Activated CD8-positive, alpha-beta memory T cell treated with anti-CD3 and anti-CD28 coated beads for 24 hours (primary cell): Measurements from ENCODE around the gene PAXX.
A peak's percentile ranks its signal among the peaks of the same experiment; 100 is the strongest.

Source experiments
- DNase-seq: peaks from one replicate; pipeline ENCODE4 v3.0.0-alpha.2; 2020

The PAXX gene

DNA sequence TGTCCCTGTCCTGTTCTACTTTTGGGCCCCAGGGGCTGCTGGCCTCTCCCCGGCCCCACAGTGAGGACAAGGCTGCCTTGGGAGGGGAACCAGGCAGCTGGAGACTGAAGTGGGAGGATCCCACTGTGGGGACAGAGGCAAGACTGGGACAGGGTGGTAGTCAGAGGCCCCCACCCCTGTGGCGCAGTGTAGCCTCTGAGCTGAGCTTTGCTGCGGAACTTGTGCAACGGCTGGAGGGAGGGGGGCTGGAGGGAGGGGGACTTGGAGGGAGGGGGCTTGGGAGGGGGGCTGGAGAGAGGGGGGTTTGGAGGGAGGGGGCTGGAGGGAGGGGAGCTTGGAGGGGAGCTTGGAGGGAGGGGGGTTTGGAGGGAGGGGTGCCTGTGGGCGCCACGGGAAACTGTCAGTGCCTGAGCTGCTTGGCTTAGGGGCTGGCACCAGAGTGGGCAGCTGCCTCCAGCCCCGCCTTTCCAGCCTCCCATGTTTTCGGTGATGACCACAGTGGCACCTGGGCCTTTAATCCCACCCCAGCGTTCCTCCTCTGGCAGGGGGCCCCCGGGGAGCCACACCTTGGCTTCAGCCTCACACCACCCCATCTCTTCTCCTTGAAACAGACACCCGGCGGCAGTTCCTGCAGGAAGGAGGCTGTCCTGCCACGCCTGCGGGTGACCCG, 42.0 kb downstream of the PAXX start:
- no peak for DNase-seq

DNA sequence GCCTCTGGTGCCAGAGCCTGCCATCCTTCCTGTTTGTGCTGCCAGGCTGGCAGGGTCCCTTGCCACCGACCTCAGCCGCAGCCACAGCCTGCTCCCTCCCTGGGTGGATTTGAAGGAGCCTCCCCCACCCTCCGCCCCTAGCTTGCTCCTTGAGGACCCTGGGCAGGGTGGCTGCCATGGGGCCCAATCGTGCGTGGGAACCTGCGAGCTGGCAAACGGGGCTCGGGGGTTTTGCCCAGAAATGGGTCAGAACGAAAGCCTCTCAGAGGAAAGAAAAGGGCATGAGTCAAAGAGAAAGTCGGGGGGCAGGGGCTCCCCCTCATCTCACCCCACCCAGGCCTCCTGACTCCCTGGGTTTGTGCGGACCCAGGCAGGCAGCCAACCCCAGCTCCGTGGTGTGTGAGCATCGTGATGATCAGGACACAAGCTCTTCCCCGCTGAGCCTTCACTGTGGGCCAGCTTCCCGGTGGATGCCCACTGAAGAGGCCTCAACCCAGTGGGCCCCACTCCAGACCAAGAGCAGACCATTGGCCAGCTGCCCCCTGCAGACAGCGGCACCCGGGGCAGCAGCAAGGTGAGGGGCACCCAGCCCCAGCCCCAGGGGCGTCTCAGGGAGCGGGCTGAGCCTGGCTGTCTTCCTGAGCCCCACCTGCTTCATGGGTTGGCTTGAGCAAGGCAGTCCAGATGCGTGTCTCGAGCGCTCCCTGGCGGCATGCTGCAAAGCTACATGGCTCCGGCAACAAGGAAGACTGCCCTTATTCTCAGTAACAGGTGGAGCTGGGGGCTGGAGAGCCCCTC, 42.7 kb downstream of the PAXX start:
- peak; percentile 94 for DNase-seq

DNA sequence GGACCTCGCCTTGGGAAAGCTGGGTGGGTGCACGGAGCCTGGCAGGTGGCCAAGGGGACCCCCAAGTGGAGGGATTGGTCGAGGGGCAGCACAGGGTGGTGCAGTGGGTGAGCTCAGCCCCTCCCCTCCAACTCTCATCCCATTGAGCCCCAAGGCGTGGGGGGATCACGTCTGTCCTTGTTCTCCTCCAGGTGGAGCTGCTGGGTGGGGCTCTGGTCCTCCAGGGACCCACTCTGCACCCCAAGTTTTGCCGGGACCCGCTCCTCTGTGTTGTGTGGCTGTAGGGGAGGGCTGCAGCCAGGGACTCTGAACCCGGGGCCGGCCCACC, 43.2 kb downstream of the PAXX start:
- DNase-seq: no peak

DNA sequence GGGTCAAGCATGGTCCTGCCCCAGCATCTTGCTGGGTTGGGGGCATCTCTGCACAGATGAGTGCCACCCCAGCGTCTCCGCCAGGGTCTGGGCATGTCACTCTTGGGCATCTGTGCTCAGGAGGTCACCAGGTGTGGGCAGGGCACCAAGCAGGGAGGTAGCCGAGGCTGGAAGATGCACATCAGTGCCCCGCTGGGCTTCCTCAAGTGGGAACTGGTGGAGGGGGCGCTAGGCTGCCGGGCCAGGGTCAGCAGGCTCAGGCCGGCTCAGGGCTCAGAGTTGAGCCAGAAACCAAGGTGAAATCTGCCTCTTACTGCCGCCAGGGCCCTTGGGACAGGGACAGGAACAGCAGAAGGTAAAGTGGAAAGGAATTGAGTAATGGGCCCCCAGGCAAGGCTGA, 43.7 kb downstream of the PAXX start:
- DNase-seq: no peak

DNA sequence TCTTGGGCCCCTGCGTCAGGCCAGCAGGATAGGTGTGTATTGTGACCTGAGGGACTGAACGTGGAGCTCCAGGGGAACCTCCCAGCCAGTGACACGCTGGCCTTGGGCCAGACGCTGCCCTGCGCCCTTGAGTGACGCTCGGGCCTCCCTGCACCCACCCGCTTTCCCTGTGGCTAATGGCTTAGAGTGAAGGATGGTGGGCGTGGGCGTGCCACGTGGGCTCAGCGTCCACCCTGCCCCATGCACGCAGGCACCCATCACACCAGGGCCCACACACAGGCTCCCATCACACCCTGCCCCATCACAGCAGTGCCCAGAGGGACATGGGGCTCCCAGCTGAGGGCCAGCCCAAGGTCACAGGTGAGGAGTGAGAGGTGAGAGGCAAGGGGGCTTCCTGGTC, 44.8 kb downstream of the PAXX start:
- DNase-seq: no peak

DNA sequence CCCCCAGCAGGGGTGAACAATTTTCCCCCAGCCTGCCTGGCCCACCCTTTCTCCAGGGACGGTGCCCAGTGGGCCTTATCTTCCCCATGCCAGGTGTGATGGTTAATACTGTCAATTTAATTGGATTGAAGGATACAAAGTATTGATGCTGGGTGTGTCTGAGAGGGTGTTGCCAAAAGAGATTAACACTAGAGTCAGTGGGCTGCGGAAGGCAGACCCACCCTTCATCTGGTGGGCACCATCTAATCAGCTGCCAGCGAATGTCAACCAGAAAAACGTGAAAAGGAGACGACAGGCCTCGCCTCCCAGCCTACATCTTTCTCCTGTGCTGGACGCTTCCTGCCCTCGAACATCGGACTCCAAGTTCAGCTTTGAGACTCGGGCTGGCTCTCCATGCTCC, 45.3 kb downstream of the PAXX start:
- no peak for DNase-seq

DNA sequence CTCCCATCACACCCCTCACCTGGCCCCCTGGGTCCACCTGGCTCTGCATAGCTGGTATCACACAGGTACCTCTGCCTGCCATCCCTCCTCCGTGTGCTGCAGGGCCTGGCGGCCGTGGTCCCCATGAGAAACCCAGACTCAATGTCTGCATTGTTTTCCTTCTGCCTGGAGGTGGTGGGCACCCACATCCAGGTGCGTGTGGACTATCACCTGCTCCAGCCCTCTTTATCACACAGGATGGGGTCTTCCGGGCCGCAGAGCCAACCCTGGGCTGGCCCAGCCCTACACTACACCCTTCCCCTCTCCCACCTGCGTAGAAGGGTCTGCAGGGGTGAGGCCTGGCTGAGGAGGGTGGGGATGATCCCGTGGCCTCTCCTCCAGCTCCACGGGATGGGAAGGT, 46.7 kb downstream of the PAXX start:
- no peak for DNase-seq

DNA sequence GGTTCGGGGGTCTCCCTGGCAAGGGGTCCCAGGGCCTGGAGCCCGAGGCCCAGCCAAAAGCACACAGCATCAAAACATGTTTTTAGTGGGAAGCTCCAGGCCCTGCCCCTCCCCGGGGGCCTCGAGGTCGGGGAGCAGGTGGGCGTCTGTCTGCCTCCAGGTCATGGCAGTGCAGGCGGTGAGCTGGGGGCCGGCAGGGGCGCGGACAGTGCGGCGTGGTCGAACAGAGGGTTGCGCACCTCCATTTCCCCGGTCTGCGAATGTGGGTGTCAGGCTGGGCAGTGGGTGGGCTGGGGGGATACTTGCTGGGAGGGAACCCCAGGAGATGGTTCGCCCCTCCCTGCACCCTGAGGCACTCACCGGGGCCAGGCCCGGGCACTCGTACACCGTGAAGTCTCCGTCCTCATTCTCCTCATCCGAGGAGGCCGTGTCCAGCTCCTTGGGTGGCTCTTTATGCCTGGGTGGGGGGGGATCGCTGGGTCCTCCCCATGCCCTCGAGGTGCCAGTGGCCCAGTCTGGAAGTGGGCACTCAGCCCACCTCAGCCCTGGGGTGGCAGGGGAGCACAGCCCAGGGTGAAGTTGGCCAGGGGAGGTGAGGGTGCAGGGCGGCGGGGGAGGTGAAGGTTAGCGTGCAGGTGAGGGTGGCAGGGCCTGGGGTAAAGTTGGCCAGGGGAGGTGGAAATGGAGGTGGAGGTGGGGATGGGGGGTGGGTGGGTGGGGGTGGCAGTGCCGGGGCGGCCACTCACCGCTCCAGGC, 47.6 kb downstream of the PAXX start:
- no peak for DNase-seq

DNA sequence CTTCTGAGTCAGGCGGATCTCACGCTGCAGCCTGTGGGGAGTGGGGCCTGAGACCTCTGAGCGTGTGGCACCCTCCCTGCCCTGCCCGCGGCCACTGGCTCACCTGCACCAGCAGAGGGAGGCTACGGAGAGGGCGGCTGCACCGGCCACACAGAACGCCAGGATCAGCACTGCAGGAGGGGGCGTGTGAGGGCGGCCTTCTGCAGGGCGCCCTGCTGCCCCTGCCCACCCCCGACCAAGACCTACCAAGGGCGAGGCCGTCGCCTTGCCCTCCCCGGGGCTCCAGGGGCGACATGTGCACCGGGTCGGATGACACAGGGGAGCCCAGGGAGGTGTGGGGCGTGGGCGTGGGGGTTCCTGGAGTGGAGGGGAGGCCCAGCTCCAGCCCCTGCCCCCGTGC, 48.3 kb downstream of the PAXX start:
- DNase-seq: no peak

DNA sequence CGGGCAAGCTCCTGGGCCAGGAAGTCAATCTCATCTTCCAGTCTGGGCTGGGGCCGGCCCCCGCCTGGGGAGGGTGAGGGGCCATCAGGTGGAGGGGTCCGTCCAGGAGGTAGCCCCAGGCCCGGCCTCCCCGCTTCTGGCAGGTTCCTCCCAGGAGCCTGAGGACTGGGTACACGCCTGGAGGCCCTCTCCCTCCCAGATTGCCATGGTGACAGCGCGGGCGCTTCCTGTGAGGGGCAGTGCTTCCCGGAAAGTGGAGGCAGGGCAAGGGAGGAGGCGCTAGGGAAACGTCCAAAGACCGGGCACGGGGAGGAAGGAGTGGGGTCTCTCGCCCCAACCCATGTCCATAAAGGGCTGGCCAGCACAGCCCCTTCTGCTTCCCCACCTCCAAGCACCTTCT, 48.9 kb downstream of the PAXX start:
- no peak for DNase-seq

DNA sequence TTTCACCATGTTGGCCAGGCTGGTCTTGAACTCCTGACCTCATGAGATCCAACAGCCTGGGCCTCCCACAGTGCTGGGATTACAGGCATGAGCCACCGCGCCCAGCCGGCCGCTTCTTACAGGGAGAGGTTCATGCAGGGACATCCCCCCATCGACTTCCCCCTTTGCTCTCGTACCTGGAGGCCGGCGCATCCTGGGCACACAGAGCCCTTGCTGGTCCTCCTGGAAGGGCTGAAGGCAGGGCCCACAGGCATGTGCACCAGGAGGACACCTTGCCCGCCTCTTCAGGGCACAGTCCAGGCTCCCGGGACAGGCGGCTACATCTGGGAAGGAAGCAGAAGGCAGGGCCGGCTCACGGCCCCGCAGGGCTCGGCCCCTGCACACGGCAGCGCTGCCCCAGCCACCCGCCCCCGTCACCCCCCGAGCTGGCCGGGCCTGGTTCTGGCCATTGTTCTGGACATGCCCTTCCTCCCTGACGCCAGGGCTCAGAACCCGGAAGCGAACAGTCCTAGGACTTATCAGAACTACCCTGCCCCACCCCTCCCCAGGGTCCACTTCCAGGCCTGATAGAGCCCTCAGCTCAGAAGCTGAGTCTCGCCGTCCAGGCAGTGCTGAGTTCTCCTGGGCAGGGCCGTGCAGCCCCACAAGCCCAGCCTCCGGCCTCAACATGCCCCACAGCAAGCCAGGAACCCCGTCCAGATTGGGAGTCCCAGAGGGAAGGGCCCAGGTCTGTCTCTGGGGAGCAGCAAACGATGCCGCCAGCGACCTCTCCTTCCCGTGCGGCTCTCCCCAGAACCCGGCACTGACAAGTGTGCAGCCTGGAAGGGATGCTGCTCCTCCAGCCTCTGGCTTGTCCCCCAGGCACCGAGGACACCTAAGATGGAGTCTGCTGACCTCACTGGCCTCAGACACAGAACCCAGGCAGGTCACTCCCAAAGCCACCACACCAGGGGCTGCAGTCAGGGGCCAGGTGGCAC, 50.8 kb downstream of the PAXX start:
- no peak for DNase-seq
